ENCODE measurements around the gene SUN1.

GRCh38 chr7:833601-834258 is 1.5 kb downstream of the SUN1 start:
- TF ChIP-seq GATA3 (IDR thresholded peaks at IDR 0.05; ENCODE audit: low read depth, low read length) (no peak), GATA2 (IDR thresholded peaks at IDR 0.05; ENCODE audit: low read depth, low read length) (no peak)

Measured in SH-SY5Y (cell line).